Skeletal muscle satellite cell (primary cell): Measurements from ENCODE around the gene DRAXIN.

Experiments
- H3K27me3 ChIP-seq: 2 replicates; pipeline ENCODE4 v1.7.0; 2013; ENCODE audit warnings: low read length; ENCODE audit not compliant: control insufficient read depth, insufficient read depth
- H3K36me3 ChIP-seq: 2 replicates; pipeline ENCODE4 v1.7.0; 2013; ENCODE audit warnings: mild to moderate bottlenecking, control low read depth, low read length; ENCODE audit not compliant: insufficient read depth
- H3K4me1 ChIP-seq: 2 replicates; pipeline ENCODE4 v1.7.0; 2013; ENCODE audit warnings: low read length; ENCODE audit not compliant: control insufficient read depth, insufficient read depth
- H3K4me2 ChIP-seq: 2 replicates; pipeline ENCODE4 v1.7.0; 2013; ENCODE audit warnings: mild to moderate bottlenecking, low read length
- H3K4me3 ChIP-seq: 2 replicates; pipeline ENCODE4 v1.7.0; 2013; ENCODE audit warnings: low read length
- H3K9ac ChIP-seq: 2 replicates; pipeline ENCODE4 v1.7.0; 2013; ENCODE audit warnings: mild to moderate bottlenecking, low read depth, low read length, moderate library complexity
- H3K9me3 ChIP-seq: replicated peaks from 2 replicates; pipeline ENCODE4 v1.7.0; 2013; ENCODE audit warnings: mild to moderate bottlenecking, control low read depth, low read length

The DRAXIN gene

DNA sequence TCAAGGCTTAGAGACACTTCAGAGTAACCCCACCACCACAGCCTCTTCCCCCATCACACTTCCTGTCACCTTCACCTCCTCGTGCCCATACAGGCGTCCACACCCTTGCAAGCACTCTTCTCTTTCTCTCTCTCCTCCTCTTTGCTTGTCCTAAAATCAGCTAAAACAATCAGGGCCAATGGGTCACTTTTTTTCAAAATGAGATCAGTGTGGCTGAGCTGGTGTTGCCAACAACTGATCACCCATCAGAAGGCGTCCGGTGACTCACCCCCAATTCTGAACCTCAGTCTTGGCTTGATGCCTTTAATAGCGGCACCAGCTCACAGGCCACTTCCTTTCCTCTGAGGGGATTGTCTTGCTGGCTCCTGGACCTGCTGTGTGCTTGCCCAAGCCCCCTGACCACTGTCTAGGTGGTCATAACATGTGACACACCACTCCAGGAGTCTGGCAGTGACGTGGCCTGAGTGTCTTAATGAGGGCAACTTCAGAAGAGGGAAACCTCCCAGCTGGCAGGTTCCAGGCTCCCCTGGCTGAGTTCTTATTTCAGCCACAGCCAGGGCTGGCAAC lies 1.6 kb downstream of the DRAXIN start:
- no peaks in the 10 kb centered on the region for H3K9me3 ChIP-seq
- H3K36me3 ChIP-seq, result no peaks in the 10 kb centered on the region
- peak overlapping the region; percentile 29 for H3K4me2 ChIP-seq
- H3K4me1 ChIP-seq, result peaks cover 20% of the 10 kb centered on the region
- no peak overlapping the region for H3K9ac ChIP-seq
- H3K27me3 ChIP-seq, result peaks cover 62% of the 10 kb centered on the region
- H3K4me3 ChIP-seq, result no peak overlapping the region

DNA sequence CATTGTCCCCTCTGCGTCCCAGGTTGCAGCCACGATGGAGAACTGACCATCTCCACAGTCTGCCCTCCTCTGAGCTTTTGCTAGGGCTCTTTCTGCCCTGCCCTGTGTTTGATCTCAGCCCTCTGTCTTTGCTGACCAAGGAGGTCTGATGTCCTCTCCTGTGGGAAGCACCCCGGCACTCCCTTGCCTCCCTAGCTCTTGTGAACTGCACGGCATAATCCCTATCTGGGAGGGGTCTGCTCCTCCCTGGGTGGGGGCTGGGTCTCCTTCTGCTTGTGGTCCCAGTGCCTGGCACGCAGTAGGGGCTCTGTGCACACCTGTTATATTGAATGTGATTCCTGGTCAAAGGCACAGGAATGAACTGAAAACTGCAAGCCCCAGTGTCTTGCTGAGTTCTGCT lies 2.4 kb downstream of the DRAXIN start:
- Histone ChIP-seq H3K27me3 (peaks cover 65% of the 10 kb centered on the region), H3K9ac (no peak overlapping the region), H3K4me1 (peaks cover 20% of the 10 kb centered on the region), H3K4me3 (no peak overlapping the region), H3K9me3 (no peaks in the 10 kb centered on the region), H3K4me2 (no peak overlapping the region), H3K36me3 (no peaks in the 10 kb centered on the region)

DNA sequence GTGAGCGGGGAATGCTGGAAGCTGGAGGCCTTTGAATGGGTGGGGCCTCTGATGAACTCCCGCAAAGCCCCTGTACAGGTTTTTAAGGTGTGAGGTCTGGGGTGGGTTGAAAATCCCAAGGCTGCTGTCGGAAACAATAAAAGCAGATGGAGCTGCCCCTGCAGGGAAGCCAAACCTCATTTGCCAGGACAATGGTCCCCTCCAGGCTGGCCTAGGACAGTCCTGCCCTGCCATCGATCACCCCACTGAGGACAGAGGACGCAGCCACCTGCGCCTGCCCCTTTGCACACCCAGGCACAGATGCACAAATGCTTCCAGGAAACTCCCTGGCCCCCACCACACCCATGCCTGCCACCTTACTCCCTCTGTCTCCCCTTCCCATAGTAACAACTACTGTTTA lies 4.4 kb downstream of the DRAXIN start:
- H3K36me3 ChIP-seq, result no peaks in the 10 kb centered on the region
- no peak overlapping the region for H3K9ac ChIP-seq
- peaks cover 61% of the 10 kb centered on the region for H3K27me3 ChIP-seq
- no peaks in the 10 kb centered on the region for H3K9me3 ChIP-seq
- H3K4me1 ChIP-seq, result peaks cover 24% of the 10 kb centered on the region
- H3K4me2 ChIP-seq, result no peak overlapping the region
- H3K4me3 ChIP-seq, result no peak overlapping the region

DNA sequence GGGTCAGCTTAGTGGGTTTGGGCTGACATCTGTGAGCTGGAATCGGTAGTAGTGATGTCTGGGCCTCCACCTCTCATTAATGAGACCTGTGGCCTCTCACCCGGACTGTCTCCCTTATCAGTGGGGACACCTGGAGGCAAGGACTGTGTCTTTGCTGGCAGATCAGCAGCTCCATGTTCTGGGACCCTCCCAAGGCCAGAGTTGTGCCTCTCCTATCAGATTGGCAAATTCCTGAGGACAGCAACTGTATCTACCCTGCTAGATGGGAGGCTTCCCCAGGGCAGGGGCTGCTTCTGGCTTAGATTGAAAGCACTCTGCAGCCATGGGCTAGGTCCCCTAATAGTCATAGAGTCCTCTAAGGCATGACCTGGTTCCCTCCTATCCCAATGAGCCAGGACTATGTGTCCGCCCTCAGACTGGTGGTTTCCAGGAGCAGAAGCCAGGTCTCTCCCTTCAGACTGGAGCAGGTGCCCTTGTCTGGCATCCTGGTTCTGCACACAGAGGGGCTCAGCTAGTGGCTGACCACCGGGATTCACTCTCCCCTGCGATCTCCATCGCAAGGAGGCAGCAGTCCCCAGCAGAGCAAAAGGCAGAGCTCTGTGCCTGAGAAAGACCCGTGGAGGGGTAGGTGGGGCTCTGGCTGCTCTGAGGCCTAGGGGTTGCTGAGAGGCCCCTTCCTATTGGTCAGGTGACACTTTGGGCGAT lies 5.8 kb downstream of the DRAXIN start:
- no peaks in the 10 kb centered on the region for H3K36me3 ChIP-seq
- H3K27me3 ChIP-seq, result peaks cover 66% of the 10 kb centered on the region
- H3K4me3 ChIP-seq, result no peak overlapping the region
- peaks cover 31% of the 10 kb centered on the region for H3K4me1 ChIP-seq
- H3K4me2 ChIP-seq, result no peak overlapping the region
- no peaks in the 10 kb centered on the region for H3K9me3 ChIP-seq
- no peak overlapping the region for H3K9ac ChIP-seq

DNA sequence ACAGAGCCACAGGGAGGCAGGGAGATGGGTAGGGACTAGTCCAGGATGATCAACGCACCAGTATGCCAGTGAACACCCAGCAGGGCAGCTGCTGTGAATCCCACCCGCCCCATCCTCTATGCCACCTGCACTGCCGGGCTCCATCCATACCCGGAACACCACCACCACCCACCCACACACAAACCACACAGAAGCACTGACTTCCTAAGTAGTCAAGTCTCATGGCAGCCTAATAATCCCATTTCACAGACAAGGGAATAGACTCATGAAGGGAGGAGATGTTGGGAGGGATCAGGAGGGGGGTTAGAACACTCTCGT lies 6.3 kb downstream of the DRAXIN start:
- Histone ChIP-seq H3K27me3 (peaks cover 66% of the 10 kb centered on the region), H3K4me1 (peaks cover 26% of the 10 kb centered on the region), H3K4me2 (no peak overlapping the region)

DNA sequence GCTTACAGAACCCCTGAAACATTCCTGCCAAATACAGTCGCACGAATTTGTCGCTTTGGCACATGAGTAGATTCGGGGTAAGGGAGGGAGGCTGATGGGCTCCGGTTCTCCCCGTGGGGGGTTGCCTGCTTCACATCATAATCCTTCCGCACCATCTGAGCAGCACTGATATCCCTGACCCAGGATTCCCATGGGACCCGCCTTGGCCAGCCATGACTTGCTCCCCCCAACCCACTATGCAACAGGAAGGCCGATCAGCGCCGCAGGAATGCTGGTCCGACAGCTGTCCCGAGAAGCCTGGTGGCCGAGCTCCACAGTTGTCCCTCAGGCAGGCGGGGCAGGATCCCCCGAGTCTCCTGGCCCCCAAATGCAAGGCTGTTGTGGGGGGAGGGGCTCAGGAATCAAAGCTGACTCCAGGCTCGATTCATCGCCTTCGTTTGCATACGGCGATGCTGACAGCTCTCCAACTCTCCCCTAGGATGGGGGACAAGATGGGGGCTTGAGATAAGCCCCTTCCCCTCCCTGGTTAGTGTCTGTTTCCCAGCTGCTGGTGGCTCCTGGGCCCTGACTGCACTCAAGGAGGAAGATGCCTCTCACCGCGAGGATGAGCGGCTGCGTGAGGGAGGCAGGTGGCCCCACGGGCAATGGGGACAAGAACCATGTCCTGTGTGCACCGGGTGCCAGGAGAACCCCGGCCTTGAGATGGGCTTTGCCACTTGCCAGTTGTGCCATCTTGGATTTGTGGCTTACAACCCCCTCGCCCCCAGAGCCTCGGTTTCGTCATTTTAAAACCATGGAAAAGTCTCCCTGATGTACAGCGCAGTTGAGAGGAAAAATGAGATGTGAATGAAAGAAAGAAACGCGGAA lies 9.3 kb downstream of the DRAXIN start:
- H3K36me3 ChIP-seq, result no peaks in the 10 kb centered on the region
- peak overlapping the region; percentile 44 for H3K4me3 ChIP-seq
- H3K27me3 ChIP-seq, result peaks cover 79% of the 10 kb centered on the region
- no peak overlapping the region for H3K9ac ChIP-seq
- no peaks in the 10 kb centered on the region for H3K9me3 ChIP-seq
- peak overlapping the region; percentile 60 for H3K4me2 ChIP-seq
- peaks cover 15% of the 10 kb centered on the region for H3K4me1 ChIP-seq

More for the DNA sequence above, 6.3 kb downstream of the DRAXIN start:
- Histone ChIP-seq H3K4me3 (no peak overlapping the region), H3K9me3 (no peaks in the 10 kb centered on the region), H3K9ac (no peak overlapping the region), H3K36me3 (no peaks in the 10 kb centered on the region)

DNA sequence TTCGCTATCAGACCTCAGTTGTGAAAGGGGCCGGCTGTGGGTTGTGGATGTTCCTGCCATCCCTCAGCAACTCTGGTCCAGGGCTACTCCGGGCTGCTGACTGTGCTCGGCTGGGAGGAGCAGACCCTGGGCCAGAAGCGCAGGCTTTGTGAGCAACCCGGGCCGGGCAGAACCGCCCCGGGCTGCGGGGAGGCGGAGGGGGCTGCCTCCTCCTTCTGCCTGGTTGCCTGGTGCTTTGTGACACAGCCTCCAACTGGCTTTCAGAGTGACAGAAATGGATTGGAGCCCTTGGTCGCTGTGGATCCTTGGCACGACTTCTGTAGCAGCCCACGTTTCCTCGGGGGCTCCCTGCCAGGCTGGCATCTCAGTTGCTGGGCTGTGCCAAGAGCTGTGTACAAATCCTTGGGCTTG lies 10.0 kb downstream of the DRAXIN start:
- H3K9ac ChIP-seq, result no peak overlapping the region
- peaks cover 85% of the 10 kb centered on the region for H3K27me3 ChIP-seq
- peak overlapping the region; percentile 60 for H3K4me2 ChIP-seq
- H3K4me3 ChIP-seq, result peak overlapping the region; percentile 44
- peaks cover 15% of the 10 kb centered on the region for H3K4me1 ChIP-seq
- H3K36me3 ChIP-seq, result no peaks in the 10 kb centered on the region
- no peaks in the 10 kb centered on the region for H3K9me3 ChIP-seq

DNA sequence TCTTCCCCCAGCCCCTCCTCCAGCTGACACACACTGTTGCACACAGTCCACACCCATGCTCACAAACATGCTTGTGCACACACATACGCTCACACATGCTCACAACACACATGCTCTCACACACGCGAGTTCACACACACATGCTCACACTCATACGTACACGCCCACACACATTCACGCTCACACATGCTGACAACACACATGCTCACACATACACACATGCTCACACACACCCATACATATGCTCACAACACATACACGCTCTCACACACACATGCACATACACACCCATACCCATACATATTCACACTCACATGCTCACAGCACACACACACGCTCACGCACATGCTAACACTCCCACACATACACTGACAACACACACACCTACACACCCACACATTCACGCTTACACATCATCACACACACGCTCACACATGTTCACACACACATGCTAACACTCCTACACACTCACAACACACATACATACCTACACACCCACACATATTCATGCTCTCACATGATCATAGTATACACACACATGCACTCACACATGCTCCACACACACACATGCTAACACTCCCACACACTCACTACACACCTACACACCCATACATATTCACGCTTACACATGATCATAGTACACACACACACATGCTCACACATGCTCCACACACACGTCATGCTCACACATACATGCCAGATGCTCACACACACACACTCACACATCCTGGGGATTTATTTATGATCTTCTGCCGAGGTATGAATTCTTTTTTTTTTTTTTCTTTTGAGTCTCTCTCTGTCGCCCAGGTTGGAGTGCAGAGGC lies 10.7 kb downstream of the DRAXIN start:
- no peaks in the 10 kb centered on the region for H3K9me3 ChIP-seq
- peaks cover 83% of the 10 kb centered on the region for H3K27me3 ChIP-seq
- no peak overlapping the region for H3K9ac ChIP-seq
- no peaks in the 10 kb centered on the region for H3K36me3 ChIP-seq
- H3K4me1 ChIP-seq, result peaks cover 15% of the 10 kb centered on the region
- no peak overlapping the region for H3K4me3 ChIP-seq
- H3K4me2 ChIP-seq, result peak overlapping the region; percentile 60

DNA sequence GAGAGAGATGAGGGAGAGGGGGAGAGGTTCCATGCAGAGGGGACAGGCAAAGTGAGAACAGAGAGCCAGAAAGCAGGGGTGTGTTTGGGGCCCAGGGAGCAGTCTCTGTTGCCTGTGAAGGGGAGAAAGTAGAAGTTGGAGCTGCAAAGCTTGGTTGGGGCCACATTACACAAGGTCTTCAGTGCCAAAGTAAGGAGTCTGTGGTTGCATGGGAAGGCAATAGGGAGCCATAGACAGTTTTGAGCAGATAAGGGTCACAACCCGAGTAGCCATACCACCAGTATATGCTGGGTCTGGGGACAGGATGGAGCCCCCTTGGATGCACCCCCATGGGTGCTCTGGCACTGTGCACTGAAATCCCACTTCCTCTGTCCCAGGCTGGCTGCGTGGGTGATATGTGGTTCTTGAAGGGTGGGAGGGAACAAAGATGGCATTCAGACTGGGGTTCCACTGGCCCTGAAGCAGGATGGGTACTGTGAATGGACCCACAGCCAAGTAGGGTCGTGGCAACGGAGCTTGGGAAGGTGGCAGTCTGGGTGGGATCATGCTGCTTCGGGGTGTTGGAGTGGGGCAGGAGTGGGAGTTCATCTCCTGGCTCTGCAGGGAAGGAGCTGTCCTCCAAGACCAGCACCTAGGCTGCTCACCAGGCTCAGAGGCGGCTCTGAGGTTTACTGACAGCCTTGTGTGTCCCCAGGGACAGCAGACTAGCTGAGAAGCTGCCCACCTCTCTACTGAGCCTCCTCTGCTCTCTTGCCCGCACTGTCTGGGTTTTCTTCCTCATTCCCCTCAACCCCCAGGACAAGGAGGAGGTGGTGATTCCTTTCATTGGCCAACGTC lies 12.1 kb downstream of the DRAXIN start:
- Histone ChIP-seq H3K4me2 (no peak overlapping the region), H3K36me3 (no peaks in the 10 kb centered on the region), H3K4me1 (peaks cover 15% of the 10 kb centered on the region), H3K9me3 (no peaks in the 10 kb centered on the region), H3K27me3 (peaks cover 81% of the 10 kb centered on the region), H3K4me3 (no peak overlapping the region), H3K9ac (no peak overlapping the region)

DNA sequence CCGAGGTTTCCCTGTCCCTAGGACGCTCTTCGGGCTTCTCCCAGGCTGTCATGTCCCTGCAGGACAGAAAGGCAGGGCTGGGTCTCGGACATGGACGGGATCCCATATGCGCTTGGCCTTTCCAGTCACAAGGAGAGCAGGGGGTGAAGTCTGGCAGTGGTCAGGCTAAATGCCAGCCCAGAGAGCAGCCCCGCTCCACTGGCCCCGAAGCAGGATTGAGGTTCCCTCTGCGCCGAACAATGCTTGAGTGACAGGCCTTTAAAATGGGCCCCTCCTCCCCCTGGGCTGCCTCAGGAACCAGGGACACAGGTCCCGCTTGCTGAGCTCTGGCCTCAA lies 12.7 kb downstream of the DRAXIN start:
- H3K4me3 ChIP-seq, result no peak overlapping the region
- H3K9ac ChIP-seq, result no peak overlapping the region
- peaks cover 15% of the 10 kb centered on the region for H3K4me1 ChIP-seq
- H3K4me2 ChIP-seq, result no peak overlapping the region
- H3K9me3 ChIP-seq, result no peaks in the 10 kb centered on the region
- H3K27me3 ChIP-seq, result peaks cover 79% of the 10 kb centered on the region
- no peaks in the 10 kb centered on the region for H3K36me3 ChIP-seq
